Astrocyte (in vitro differentiated cells and primary cell): ENCODE data around the gene PEAK3. TPM values are rescaled to one million over a fixed set of nuclear protein-coding genes. Genes with fewer than 3 reads are reported as not detected.

Source experiments
- DNase-seq: peaks from one replicate; pipeline ENCODE4 v3.0.0-alpha.2; 2010; ENCODE audit warnings: low read depth
- FAIRE-seq: peaks from 2 replicates; lab custom pipeline; 2011; peaks lifted over from hg19 to GRCh38; lab: Jason Lieb, UNC
- H2AFZ ChIP-seq: 2 replicates; pipeline ENCODE4 v1.6.0; 2012; ENCODE audit warnings: low read depth, low read length, inconsistent platforms
- H3K27ac ChIP-seq: 2 replicates; pipeline ENCODE4 v1.5.1; 2011; ENCODE audit warnings: low read depth, low read length, inconsistent platforms
- H3K27me3 ChIP-seq: 2 replicates; pipeline ENCODE4 v1.6.0; 2011; ENCODE audit warnings: low read length, inconsistent platforms; ENCODE audit not compliant: insufficient read depth
- H3K36me3 ChIP-seq: 2 replicates; pipeline ENCODE4 v1.5.1; 2011; ENCODE audit warnings: low read length, inconsistent platforms; ENCODE audit not compliant: insufficient read depth
- H3K4me1 ChIP-seq: 2 replicates; pipeline ENCODE4 v1.5.1; 2011; ENCODE audit warnings: low read length, inconsistent platforms; ENCODE audit not compliant: insufficient read depth
- H3K4me2 ChIP-seq: 2 replicates; pipeline ENCODE4 v1.6.0; 2012; ENCODE audit warnings: low read length, inconsistent platforms
- H3K4me3 ChIP-seq: 2 replicates; pipeline ENCODE4 v1.5.1; 2011; ENCODE audit warnings: low read depth, mild to moderate bottlenecking, low read length, inconsistent platforms; ENCODE audit not compliant: insufficient read depth
- H3K79me2 ChIP-seq: 2 replicates; pipeline ENCODE4 v1.6.0; 2012; ENCODE audit warnings: mild to moderate bottlenecking, low read length, inconsistent platforms; ENCODE audit not compliant: insufficient read depth
- H3K9ac ChIP-seq: 2 replicates; pipeline ENCODE4 v1.6.0; 2012; ENCODE audit warnings: mild to moderate bottlenecking, low read length, inconsistent platforms
- H3K9me3 ChIP-seq: 2 replicates; pipeline ENCODE4 v1.5.1; 2012; ENCODE audit warnings: low read depth, mild to moderate bottlenecking, low read length, inconsistent platforms; ENCODE audit not compliant: insufficient read depth
- H4K20me1 ChIP-seq: 2 replicates; pipeline ENCODE4 v1.6.0; 2012; ENCODE audit warnings: low read length, inconsistent platforms; ENCODE audit not compliant: insufficient read depth
- H3K27ac Mint-ChIP-seq: one replicate; pipeline ENCODE4 v1.8.0; 2021; ENCODE audit warnings: mild to moderate bottlenecking, mixed read lengths; ENCODE audit not compliant: unreplicated experiment
- H3K27me3 Mint-ChIP-seq: one replicate; pipeline ENCODE4 v1.8.0; 2021; ENCODE audit warnings: low read depth, mixed read lengths; ENCODE audit not compliant: unreplicated experiment
- H3K36me3 Mint-ChIP-seq: one replicate; pipeline ENCODE4 v1.8.0; 2021; ENCODE audit warnings: low read depth, mixed read lengths; ENCODE audit not compliant: unreplicated experiment
- H3K4me1 Mint-ChIP-seq: one replicate; pipeline ENCODE4 v1.8.0; 2021; ENCODE audit warnings: low read depth, mixed read lengths; ENCODE audit not compliant: unreplicated experiment
- H3K4me3 Mint-ChIP-seq: one replicate; pipeline ENCODE4 v1.8.0; 2021; ENCODE audit warnings: mild to moderate bottlenecking, moderate library complexity, mixed read lengths; ENCODE audit not compliant: unreplicated experiment
- H3K9me3 Mint-ChIP-seq: one replicate; pipeline ENCODE4 v1.8.0; 2021; ENCODE audit warnings: mild to moderate bottlenecking, mixed read lengths; ENCODE audit not compliant: unreplicated experiment
- EZH2 ChIP-seq: IDR thresholded peaks from 2 replicates; pipeline ENCODE4 v1.6.1; 2012; ENCODE audit warnings: mild to moderate bottlenecking, low read length, inconsistent platforms; ENCODE audit not compliant: insufficient read depth
- total RNA-seq: library from RNA; stranded (reverse); gene quantifications from 2 replicates; pipeline ENCODE4 v1.2.1, GENCODE V29; 2021
- TF ChIP-seq, protein P1 (sequence below): IDR thresholded peaks from 2 replicates; pipeline ENCODE4 v1.5.1; 2011; ENCODE audit warnings: low read depth, mild to moderate bottlenecking, inconsistent platforms, low read length, moderate library complexity; ENCODE audit not compliant: insufficient read depth

PEAK3 gene
- total RNA-seq, 1 donor from 2014 or later: 0.18 TPM

GRCh38 chr19:2260341-2260805 lies 21.6 kb downstream of the PEAK3 start:
- H3K27ac ChIP-seq: no peak overlapping the region
- H3K9me3 ChIP-seq: no peaks in the 10 kb centered on the region
- H3K27me3 Mint-ChIP-seq: peaks cover 7% of the 10 kb centered on the region
- H3K9me3 Mint-ChIP-seq: peaks cover 4% of the 10 kb centered on the region
- H3K4me1 Mint-ChIP-seq: no peaks in the 10 kb centered on the region
- no peak overlapping the region for H3K4me3 Mint-ChIP-seq
- H3K4me2 ChIP-seq: no peak overlapping the region
- DNase-seq (peak; percentile 46), FAIRE-seq (no peak)
- H2AFZ ChIP-seq: no peak overlapping the region
- no peak overlapping the region for H3K27ac Mint-ChIP-seq
- H3K9ac ChIP-seq: no peak overlapping the region
- no peaks in the 10 kb centered on the region for H3K36me3 Mint-ChIP-seq
- no peak overlapping the region for H3K4me3 ChIP-seq
- no peaks in the 10 kb centered on the region for H3K4me1 ChIP-seq
- no peaks in the 10 kb centered on the region for H3K79me2 ChIP-seq
- no peaks in the 10 kb centered on the region for H3K27me3 ChIP-seq
- no peak for TF ChIP-seq EZH2
- TF ChIP-seq, protein P1, sequence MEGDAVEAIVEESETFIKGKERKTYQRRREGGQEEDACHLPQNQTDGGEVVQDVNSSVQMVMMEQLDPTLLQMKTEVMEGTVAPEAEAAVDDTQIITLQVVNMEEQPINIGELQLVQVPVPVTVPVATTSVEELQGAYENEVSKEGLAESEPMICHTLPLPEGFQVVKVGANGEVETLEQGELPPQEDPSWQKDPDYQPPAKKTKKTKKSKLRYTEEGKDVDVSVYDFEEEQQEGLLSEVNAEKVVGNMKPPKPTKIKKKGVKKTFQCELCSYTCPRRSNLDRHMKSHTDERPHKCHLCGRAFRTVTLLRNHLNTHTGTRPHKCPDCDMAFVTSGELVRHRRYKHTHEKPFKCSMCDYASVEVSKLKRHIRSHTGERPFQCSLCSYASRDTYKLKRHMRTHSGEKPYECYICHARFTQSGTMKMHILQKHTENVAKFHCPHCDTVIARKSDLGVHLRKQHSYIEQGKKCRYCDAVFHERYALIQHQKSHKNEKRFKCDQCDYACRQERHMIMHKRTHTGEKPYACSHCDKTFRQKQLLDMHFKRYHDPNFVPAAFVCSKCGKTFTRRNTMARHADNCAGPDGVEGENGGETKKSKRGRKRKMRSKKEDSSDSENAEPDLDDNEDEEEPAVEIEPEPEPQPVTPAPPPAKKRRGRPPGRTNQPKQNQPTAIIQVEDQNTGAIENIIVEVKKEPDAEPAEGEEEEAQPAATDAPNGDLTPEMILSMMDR: no peak
- no peaks in the 10 kb centered on the region for H4K20me1 ChIP-seq
- H3K36me3 ChIP-seq: no peaks in the 10 kb centered on the region

DNA sequence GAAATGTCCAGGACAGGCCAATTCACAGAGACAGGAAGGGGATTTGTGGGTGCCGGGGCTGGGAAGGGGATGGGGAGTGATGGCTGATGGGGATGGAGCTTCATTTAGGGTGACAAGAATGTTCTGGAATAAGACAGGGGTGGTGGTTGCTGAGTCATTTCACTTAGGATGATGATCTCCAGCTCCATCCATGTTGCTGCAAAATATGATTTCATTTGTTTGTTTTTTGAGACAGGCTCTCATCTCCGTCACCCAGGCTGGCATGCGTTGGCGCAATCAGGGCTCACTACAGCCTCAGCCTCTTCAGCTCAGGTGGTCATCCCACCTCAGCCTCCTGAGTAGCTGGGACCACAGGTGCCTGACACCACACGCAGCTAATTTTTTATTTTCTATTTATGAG lies 22.6 kb downstream of the PEAK3 start:
- no peaks in the 10 kb centered on the region for H3K4me1 ChIP-seq
- no peak for TF ChIP-seq EZH2
- TF ChIP-seq, protein P1: no peak

DNA sequence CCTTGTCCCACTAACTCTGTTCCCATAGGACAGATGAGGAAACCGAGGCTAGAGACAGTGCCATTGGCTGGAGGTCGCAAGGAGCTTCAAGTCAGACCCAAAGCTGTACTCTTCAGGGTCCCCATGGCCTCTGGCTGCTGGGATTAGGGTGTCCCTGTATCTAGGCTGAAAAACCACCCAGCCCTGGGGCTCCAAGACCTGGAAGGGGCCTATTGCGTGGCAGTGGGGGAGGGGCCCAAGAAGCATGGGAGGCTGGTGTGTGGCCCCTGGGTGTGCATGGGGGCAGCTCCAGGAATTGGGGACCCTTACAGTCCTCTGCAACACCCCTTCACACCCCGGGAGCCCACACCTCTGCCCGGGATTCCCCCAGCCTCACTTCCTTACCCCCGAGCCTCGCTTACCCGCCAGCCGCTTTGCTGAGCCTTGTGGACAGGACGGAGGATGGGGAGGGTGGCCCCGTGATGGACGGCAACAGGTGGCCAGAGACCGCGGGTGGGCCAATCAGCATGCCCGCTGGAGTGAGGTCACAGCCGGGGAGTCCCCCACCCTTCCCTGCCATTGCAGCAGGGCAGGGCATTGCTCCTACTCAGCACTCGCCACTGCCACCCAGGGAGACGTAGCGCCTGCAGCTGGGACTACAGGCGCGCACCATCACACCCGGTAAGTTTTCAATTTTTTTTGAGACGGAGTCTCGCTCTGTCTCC lies 25.8 kb downstream of the PEAK3 start, which contains the start of gene JSRP1:
Gene JSRP1, minus strand, starts transcription at position 436 of the 704 bp plus-strand sequence. CDS start 1,103 bp downstream, outside the sequence.
- peaks cover 13% of the 10 kb centered on the region for H4K20me1 ChIP-seq
- H3K9me3 ChIP-seq: no peaks in the 10 kb centered on the region
- Mint-ChIP-seq H3K4me1 (no peaks in the 10 kb centered on the region), H3K36me3 (peaks cover 1% of the 10 kb centered on the region), H3K27ac (no peak within 1 kb of the TSS), H3K27me3 (peaks cover 10% of the 10 kb centered on the region), H3K9me3 (peaks cover 4% of the 10 kb centered on the region), H3K4me3 (no peak within 1 kb of the TSS)
- H3K27me3 ChIP-seq: peaks cover 17% of the 10 kb centered on the region
- no peak within 1 kb of the TSS for H3K4me3 ChIP-seq
- no peak for FAIRE-seq
- H3K9ac ChIP-seq: no peak within 1 kb of the TSS
- no peak within 1 kb of the TSS for H3K27ac ChIP-seq
- no peak for TF ChIP-seq EZH2
- TF ChIP-seq, protein P1: no peak
- H3K36me3 ChIP-seq: no peaks in the 10 kb centered on the region
- peaks cover 2% of the 10 kb centered on the region for H3K4me1 ChIP-seq
- H3K79me2 ChIP-seq: no peaks in the 10 kb centered on the region
- DNase-seq: no peak
- no peak within 1 kb of the TSS for H3K4me2 ChIP-seq
- H2AFZ ChIP-seq: no peak within 1 kb of the TSS

More for the DNA sequence above, 22.6 kb downstream of the PEAK3 start:
- Histone ChIP-seq H3K4me2 (no peak overlapping the region), H3K36me3 (no peaks in the 10 kb centered on the region), H3K4me3 (no peak overlapping the region), H3K79me2 (no peaks in the 10 kb centered on the region), H2AFZ (no peak overlapping the region), H3K27ac (no peak overlapping the region), H3K9me3 (no peaks in the 10 kb centered on the region), H3K9ac (no peak overlapping the region), H3K27me3 (no peaks in the 10 kb centered on the region), H4K20me1 (peaks cover under 1% of the 10 kb centered on the region)
- FAIRE-seq (no peak), DNase-seq (no peak)
- no peak overlapping the region for H3K4me3 Mint-ChIP-seq
- peaks cover 4% of the 10 kb centered on the region for H3K9me3 Mint-ChIP-seq
- no peak overlapping the region for H3K27ac Mint-ChIP-seq
- H3K27me3 Mint-ChIP-seq: peaks cover 7% of the 10 kb centered on the region
- no peaks in the 10 kb centered on the region for H3K4me1 Mint-ChIP-seq
- H3K36me3 Mint-ChIP-seq: no peaks in the 10 kb centered on the region
